Body of pancreas (tissue), 4 donors: Measurements from ENCODE around the gene SOCS1. TPM values are rescaled to one million over a fixed set of nuclear protein-coding genes. Genes with fewer than 3 reads are reported as not detected.
A peak's percentile ranks its signal among the peaks of the same experiment; 100 is the strongest.

Source experiments
- ATAC-seq: fragments of 150-250 bp; one replicate; pipeline ENCODE4 v1.9.1; 2016
- DNase-seq, 4 donors: peaks; one replicate each; pipeline ENCODE4 v3.0.0-alpha.2; 2019
- H3K27ac ChIP-seq, 4 donors: fragments of 200-600 bp; sonication (generic); 1 replicate in 3 of 4; 2 replicates in 1 of 4; pipeline versions ENCODE4 v1.5.1 to v1.6.1; 2016 to 2019; ENCODE audit warnings: mild to moderate bottlenecking in 1 of 4, mixed read lengths in 1 of 4, moderate library complexity in 1 of 4
- H3K27me3 ChIP-seq, 2 donors: fragments of 200-600 bp; sonication (generic); one replicate each; pipeline ENCODE4 v1.6.0; 2016; ENCODE audit warnings: mild to moderate bottlenecking in 1 of 2
- H3K36me3 ChIP-seq, 2 donors: fragments of 200-600 bp; sonication (generic); replicated peaks in 1 of 2; 2 replicates each; pipeline ENCODE4 v1.5.1; 2016; ENCODE audit warnings: low read depth in 2 of 2; ENCODE audit not compliant: insufficient read depth in 1 of 2
- H3K4me1 ChIP-seq: fragments of 200-600 bp; sonication (generic); one replicate; pipeline ENCODE4 v1.6.0; 2016
- H3K4me3 ChIP-seq, 2 donors: fragments of 200-600 bp; sonication (generic); 1 replicate in 1 of 2; 2 replicates in 1 of 2; pipeline ENCODE4 v1.5.1; 2016 to 2019
- H3K9me3 ChIP-seq, 3 donors: fragments of 200-600 bp; sonication (generic); 1 replicate in 2 of 3; 2 replicates in 1 of 3; pipeline ENCODE4 v1.5.1; 2016
- CTCF ChIP-seq, 7 experiments: fragments of 450-650 bp in 4 of 7; fragments of 200-600 bp in 3 of 7; sonication (generic) in 3 of 7; IDR thresholded peaks; one replicate each; pipeline ENCODE4 v1.5.1; 2016 to 2019; ENCODE audit warnings: antibody characterized with exemption in 7 of 7
- POLR2A ChIP-seq, 3 donors: fragments of 450-650 bp; IDR thresholded peaks; one replicate each; pipeline ENCODE4 v1.6.1; 2016; ENCODE audit warnings: antibody characterized with exemption in 3 of 3, mild to moderate bottlenecking in 2 of 3
- WGBS, 2 donors: methylation state at CpG; one replicate each; pipeline ENCODE4 v1.1.5; 2017; 5-methylcytosine and 5-hydroxymethylcytosine counted together
- intact Hi-C: fragments of 100-400 bp; cut with DNase I; formaldehyde crosslinking; loops from one replicate; pipeline ENCODE4 v1.15.1; 2023
- total RNA-seq, 2 donors: library from RNA; depleted of rRNA; stranded (reverse); fragments of >200 nt; gene quantifications; one replicate each; pipeline ENCODE4 v1.1.0, GENCODE V29; 2016

SOCS1 gene
- total RNA-seq, 2 donors from 2014 or later: 1.0 to 7.9 TPM

- Histone ChIP-seq H3K9me3 (peaks cover 0 to 18% (median 0%) of the 10 kb centered on the region in 3 donors), H3K36me3 (no peaks in the 10 kb centered on the region), H3K4me1 (no peaks in the 10 kb centered on the region), H3K27me3 (no peaks in the 10 kb centered on the region), H3K27ac (no peak overlapping the region), H3K4me3 (no peak overlapping the region)
- DNase-seq (no peak), ATAC-seq (no peak)
- 76 to 77% methylated on average over 1 of the region's 1 CpG for WGBS, 2 donors
- no peak for TF ChIP-seq POLR2A (IDR thresholded peaks at IDR 0.05)
- peak in 3 of 7 experiments; percentile 15 to 26 (median 22) for TF ChIP-seq CTCF (IDR thresholded peaks at IDR 0.05)
- intact Hi-C loops: no loop called here
Measured at GRCh38 chr16:11218604-11218962, 37.4 kb downstream of the SOCS1 start.

- H3K36me3 ChIP-seq: no peaks in the 10 kb centered on the region
- no peaks in the 10 kb centered on the region for H3K4me1 ChIP-seq
- no peak overlapping the region for H3K27ac ChIP-seq
- TF ChIP-seq POLR2A (IDR thresholded peaks at IDR 0.05) (no peak), CTCF (IDR thresholded peaks at IDR 0.05) (no peak)
- H3K27me3 ChIP-seq: no peaks in the 10 kb centered on the region
- intact Hi-C loops: no loop called here
- H3K9me3 ChIP-seq: peaks cover 0 to 18% (median 0%) of the 10 kb centered on the region in 3 donors
- ATAC-seq (no peak), DNase-seq (no peak)
- WGBS, 2 donors: 61 to 79% methylated on average over 3 of the region's 3 CpGs
- no peak overlapping the region for H3K4me3 ChIP-seq
Measured at GRCh38 chr16:11217651-11218603, 38.1 kb downstream of the SOCS1 start.

- no peak overlapping the region for H3K4me3 ChIP-seq
- H3K9me3 ChIP-seq: peaks cover 0 to 18% (median 0%) of the 10 kb centered on the region in 3 donors
- H3K36me3 ChIP-seq: no peaks in the 10 kb centered on the region
- TF ChIP-seq POLR2A (IDR thresholded peaks at IDR 0.05): no peak
- TF ChIP-seq CTCF (IDR thresholded peaks at IDR 0.05): no peak
- intact Hi-C loops: no loop called here
- no peaks in the 10 kb centered on the region for H3K4me1 ChIP-seq
- no peak overlapping the region for H3K27ac ChIP-seq
- no peaks in the 10 kb centered on the region for H3K27me3 ChIP-seq
- DNase-seq: no peak
- no peak for ATAC-seq
- WGBS, 2 donors: 85 to 97% methylated on average over 3 of the region's 3 CpGs
Measured at GRCh38 chr16:11215935-11216556, 40.0 kb downstream of the SOCS1 start.

GRCh38 chr16:11213799-11214198, 42.2 kb downstream of the SOCS1 start:
- H3K4me1 ChIP-seq: no peaks in the 10 kb centered on the region
- intact Hi-C loops: no loop called here
- TF ChIP-seq CTCF (IDR thresholded peaks at IDR 0.05) (no peak), POLR2A (IDR thresholded peaks at IDR 0.05) (no peak)
- no peaks in the 10 kb centered on the region for H3K27me3 ChIP-seq
- peaks cover 0 to 18% (median 0%) of the 10 kb centered on the region in 3 donors for H3K9me3 ChIP-seq
- 78 to 82% methylated on average over 7 of the region's 7 CpGs for WGBS, 2 donors
- H3K36me3 ChIP-seq: no peaks in the 10 kb centered on the region
- H3K27ac ChIP-seq: no peak overlapping the region
- no peak for DNase-seq
- no peak overlapping the region for H3K4me3 ChIP-seq
- no peak for ATAC-seq
